Left ventricle myocardium inferior (tissue), 1 donor: ENCODE results near the gene GLIS2. TPM values are rescaled to one million over a fixed set of nuclear protein-coding genes. Genes with fewer than 3 reads are reported as not detected.
"Not testable (repeated sequence)": the region's sequence is repeated elsewhere in the genome, so short reads cannot be mapped to it uniquely, and the experiment has no call there.

ENCODE experiments used
- DNase-seq: peaks from one replicate; pipeline ENCODE4 v3.0.0-alpha.2; 2020
- H3K27ac ChIP-seq: fragments of 200-600 bp; replicated peaks from 2 replicates; pipeline ENCODE4 v1.8.0; 2021
- H3K27me3 ChIP-seq: fragments of 200-600 bp; 2 replicates; pipeline ENCODE4 v1.8.0; 2021; ENCODE audit warnings: low read depth
- H3K36me3 ChIP-seq: fragments of 200-600 bp; 2 replicates; pipeline ENCODE4 v1.8.0; 2021
- H3K4me1 ChIP-seq: fragments of 200-600 bp; 2 replicates; pipeline ENCODE4 v1.8.0; 2021
- H3K4me3 ChIP-seq: fragments of 200-600 bp; 2 replicates; pipeline ENCODE4 v1.8.0; 2021; ENCODE audit warnings: mild to moderate bottlenecking, moderate library complexity
- H3K9me3 ChIP-seq: fragments of 200-600 bp; replicated peaks from 2 replicates; pipeline ENCODE4 v1.8.0; 2021
- intact Hi-C: fragments of 100-400 bp; cut with micrococcal nuclease; formaldehyde crosslinking; loops from one replicate; pipeline ENCODE4 v1.11.0; 2022
- total RNA-seq: library from RNA; stranded (reverse); fragmentation: NEBNext Ultra II Directional; extraction: Animal tissue kit (Norgen Biotek cat#: 25700); gene quantifications from one replicate; pipeline ENCODE4 v1.2.1, GENCODE V29; 2021
- TF ChIP-seq, protein P1 (sequence below): fragments of 200-600 bp; IDR thresholded peaks from 2 replicates; pipeline ENCODE4 v1.8.0; 2021; ENCODE audit warnings: antibody characterized with exemption, mild to moderate bottlenecking, borderline replicate concordance
- donor health status: DM: no; HTN: yes; CAD: no; lungs with severe emphysema.

The GLIS2 gene
- total RNA-seq, 1 donor from 2014 or later: 17.2 TPM

DNA sequence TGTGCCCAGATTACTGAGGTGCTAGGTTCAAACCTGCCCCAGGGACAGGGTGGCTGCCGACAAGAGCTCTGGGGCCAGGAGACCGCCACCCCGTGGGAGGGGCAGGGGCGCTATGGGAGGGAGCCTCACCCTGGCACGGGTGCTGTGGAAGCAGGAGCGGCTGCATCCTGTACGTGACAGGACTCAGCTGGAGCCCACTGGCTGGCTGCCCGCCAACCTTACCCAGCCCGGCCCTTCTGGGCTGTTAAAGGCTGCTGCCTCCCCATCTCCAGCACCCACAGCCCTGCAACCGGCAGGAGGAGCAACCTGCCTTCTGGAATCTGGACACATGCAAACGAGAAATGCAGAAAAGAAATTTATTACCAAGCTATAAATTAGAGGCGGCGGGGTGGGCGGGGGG, 24.0 kb downstream of the GLIS2 start:
- peaks cover 41% of the 10 kb centered on the region for H3K36me3 ChIP-seq
- TF ChIP-seq, protein P1, sequence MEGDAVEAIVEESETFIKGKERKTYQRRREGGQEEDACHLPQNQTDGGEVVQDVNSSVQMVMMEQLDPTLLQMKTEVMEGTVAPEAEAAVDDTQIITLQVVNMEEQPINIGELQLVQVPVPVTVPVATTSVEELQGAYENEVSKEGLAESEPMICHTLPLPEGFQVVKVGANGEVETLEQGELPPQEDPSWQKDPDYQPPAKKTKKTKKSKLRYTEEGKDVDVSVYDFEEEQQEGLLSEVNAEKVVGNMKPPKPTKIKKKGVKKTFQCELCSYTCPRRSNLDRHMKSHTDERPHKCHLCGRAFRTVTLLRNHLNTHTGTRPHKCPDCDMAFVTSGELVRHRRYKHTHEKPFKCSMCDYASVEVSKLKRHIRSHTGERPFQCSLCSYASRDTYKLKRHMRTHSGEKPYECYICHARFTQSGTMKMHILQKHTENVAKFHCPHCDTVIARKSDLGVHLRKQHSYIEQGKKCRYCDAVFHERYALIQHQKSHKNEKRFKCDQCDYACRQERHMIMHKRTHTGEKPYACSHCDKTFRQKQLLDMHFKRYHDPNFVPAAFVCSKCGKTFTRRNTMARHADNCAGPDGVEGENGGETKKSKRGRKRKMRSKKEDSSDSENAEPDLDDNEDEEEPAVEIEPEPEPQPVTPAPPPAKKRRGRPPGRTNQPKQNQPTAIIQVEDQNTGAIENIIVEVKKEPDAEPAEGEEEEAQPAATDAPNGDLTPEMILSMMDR: peak; percentile 21

DNA sequence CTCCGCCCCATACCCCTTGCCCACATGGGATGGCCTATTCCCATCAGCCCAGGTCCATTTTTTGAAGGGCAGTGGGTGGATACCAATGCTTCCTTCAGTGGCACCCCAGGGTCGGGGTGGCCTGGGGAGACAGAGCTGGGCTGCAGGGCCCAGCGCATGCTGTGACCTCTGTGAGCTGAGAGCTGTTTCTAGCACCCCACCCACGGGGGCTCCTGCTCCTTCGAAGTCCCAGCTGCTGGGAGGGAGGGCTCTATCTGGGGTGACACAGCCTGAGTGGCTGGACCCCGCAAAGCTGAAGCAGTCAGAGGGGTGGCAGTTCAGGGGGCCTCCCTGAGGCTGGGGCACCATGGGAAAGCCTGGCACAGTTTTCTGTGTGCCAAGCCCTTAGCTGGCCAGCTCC, 24.6 kb downstream of the GLIS2 start:
- TF ChIP-seq, protein P1: no peak
- intact Hi-C loops: no loop called here
- Histone ChIP-seq H3K9me3 (no peaks in the 10 kb centered on the region), H3K27me3 (no peaks in the 10 kb centered on the region), H3K4me1 (peaks cover 42% of the 10 kb centered on the region), H3K4me3 (no peak overlapping the region), H3K27ac (peak overlapping the region; percentile 64), H3K36me3 (peaks cover 35% of the 10 kb centered on the region)
- DNase-seq: no peak

More for the DNA sequence above, 24.0 kb downstream of the GLIS2 start:
- peak overlapping the region; percentile 64 for H3K27ac ChIP-seq
- H3K9me3 ChIP-seq: no peaks in the 10 kb centered on the region
- peaks cover 42% of the 10 kb centered on the region for H3K4me1 ChIP-seq
- no peak overlapping the region for H3K4me3 ChIP-seq
- no peaks in the 10 kb centered on the region for H3K27me3 ChIP-seq
- DNase-seq: peak; percentile 54
- intact Hi-C loops: no loop called here

DNA sequence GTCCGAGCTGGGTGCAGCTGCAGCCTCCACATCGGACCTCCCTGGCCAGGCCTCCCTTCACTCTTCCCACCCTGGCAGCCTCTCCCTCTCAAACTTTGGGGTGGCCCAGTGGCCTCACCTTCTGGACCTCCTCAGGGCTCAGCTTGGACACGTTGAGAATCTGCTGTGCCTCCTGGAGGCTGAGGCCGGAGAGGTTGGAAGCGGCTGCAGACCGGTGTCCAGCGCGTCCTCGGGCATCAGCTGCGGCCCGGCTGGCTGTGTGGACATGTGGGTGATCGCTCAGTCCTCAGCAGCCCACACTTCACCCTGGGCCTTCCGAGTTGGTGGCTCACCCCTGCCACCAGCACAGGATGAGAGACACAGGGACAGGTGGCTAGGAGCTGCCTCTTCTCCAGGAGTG, 25.4 kb downstream of the GLIS2 start:
- intact Hi-C loops: no loop called here
- H3K4me1 ChIP-seq: peaks cover 42% of the 10 kb centered on the region
- DNase-seq: no peak

DNA sequence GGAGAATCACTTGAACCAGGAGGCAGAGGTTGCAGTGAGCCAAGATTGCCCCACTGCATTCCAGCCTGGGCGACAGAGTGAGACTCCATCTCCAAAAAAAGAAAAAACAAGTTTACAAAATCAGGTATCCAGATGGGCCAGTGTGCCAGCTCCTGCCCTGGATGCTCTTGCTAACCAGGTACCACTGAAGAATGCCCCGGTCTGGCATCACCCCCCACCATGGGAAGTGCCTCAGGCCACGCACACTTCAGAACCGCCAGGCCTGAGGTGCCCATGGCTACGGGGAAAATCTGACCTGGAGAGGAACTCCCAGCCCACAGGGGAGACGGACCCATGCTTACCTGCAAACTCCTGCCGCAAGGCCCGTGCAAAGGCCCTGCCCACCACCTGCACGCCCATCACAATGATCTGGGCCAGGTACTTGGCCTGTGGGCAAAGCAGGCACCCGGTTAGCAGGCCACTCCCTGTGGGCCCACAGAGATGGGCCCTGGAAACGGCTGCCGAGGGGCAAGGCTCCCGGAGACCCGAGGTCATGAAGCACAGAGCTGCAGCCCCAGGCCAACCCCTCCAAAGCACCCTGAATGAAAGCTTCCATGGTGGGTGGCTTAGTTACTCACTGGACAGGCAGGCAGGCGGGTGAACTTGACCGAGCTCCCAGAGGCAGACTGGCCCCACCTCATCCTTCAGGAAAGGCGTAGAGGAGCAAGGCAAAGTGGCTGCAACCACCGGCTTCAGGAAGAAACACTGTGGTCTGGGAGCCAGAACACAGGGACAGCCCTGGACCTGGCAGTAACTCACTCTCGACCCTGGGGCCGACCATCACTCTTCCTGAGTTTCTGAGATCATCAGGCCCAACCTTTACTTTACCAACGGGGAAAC, 27.2 kb downstream of the GLIS2 start:
- TF ChIP-seq, protein P1: no peak
- Histone ChIP-seq H3K9me3 (no peaks in the 10 kb centered on the region), H3K4me3 (no peak overlapping the region), H3K4me1 (peaks cover 51% of the 10 kb centered on the region), H3K27me3 (no peaks in the 10 kb centered on the region), H3K36me3 (peaks cover 9% of the 10 kb centered on the region), H3K27ac (peak overlapping the region; percentile 55)
- no peak for DNase-seq
- intact Hi-C loops: no loop called here

More for the DNA sequence above, 25.4 kb downstream of the GLIS2 start:
- H3K27me3 ChIP-seq: no peaks in the 10 kb centered on the region
- H3K27ac ChIP-seq: no peak overlapping the region
- TF ChIP-seq, protein P1: no peak
- no peak overlapping the region for H3K4me3 ChIP-seq
- H3K9me3 ChIP-seq: no peaks in the 10 kb centered on the region
- peaks cover 27% of the 10 kb centered on the region for H3K36me3 ChIP-seq

DNA sequence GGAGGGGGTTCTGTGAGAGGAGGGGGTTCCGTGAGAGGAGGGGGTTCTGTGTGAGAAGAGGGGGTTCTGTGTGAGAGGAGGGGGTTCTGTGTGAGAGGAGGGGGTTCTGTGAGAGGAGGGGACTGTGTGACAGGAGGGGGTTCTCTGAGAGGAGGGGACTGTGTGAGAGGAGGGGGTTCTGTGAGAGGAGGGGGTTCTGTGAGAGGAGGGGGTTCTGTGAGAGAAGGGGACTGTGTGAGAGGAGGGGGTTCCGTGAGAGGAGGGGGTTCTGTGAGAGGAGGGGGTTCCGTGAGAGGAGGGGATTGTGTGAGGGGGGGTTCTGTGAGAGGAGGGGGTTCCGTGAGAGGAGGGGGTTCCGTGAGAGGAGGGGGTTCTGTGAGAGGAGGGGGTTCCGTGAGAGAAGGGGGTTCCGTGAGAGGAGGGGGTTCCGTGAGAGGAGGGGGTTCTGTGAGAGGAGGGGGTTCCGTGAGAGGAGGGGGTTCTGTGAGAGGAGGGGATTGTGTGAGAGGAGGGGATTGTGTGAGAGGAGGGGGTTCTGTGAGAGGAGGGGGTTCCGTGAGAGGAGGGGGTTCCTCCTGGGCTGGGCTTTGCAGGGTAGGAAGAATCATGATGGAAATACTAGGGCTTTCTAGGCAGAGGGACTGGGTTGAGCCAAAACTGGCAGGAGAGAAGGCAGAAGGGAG, 28.6 kb downstream of the GLIS2 start:
- intact Hi-C loops, DNase-seq, H3K27me3 ChIP-seq, H3K27ac ChIP-seq, H3K4me3 ChIP-seq, H3K9me3 ChIP-seq, H3K36me3 ChIP-seq: not testable (repeated sequence)
- H3K4me1 ChIP-seq: peaks cover 49% of the 10 kb centered on the region
